Mesendoderm (in vitro differentiated cells): ENCODE data around the gene TTC39A.

Experiments
- DNase-seq: peaks from one replicate; pipeline ENCODE4 v3.0.0; 2013
- H2AK5ac ChIP-seq: 2 replicates; pipeline ENCODE4 v1.6.1; 2013; ENCODE audit warnings: low read length, inconsistent platforms
- H2BK120ac ChIP-seq: 2 replicates; pipeline ENCODE4 v1.6.1; 2013; ENCODE audit warnings: low read depth, mild to moderate bottlenecking, low read length, moderate library complexity, mixed read lengths
- H2BK15ac ChIP-seq: replicated peaks from 2 replicates; pipeline ENCODE4 v1.6.1; 2013; ENCODE audit warnings: low read depth, mild to moderate bottlenecking, moderate library complexity
- H2BK5ac ChIP-seq: 2 replicates; pipeline ENCODE4 v1.6.1; 2013; ENCODE audit warnings: low read length, inconsistent platforms
- H3K18ac ChIP-seq: 2 replicates; pipeline ENCODE4 v1.6.1; 2013; ENCODE audit warnings: mild to moderate bottlenecking, low read length, mixed read lengths
- H3K23ac ChIP-seq: one replicate; pipeline ENCODE4 v1.6.1; 2013; ENCODE audit warnings: low read length
- H3K27ac ChIP-seq: 2 replicates; pipeline ENCODE4 v1.5.1; 2013; ENCODE audit warnings: low read depth, mild to moderate bottlenecking, inconsistent platforms, low read length, moderate library complexity
- H3K27me3 ChIP-seq: 2 replicates; pipeline ENCODE4 v1.6.1; 2013; ENCODE audit warnings: low read length, control low read depth, mild to moderate bottlenecking, inconsistent platforms; ENCODE audit not compliant: insufficient read depth, poor library complexity
- H3K36me3 ChIP-seq: 2 replicates; pipeline ENCODE4 v1.6.1; 2013; ENCODE audit warnings: low read length, inconsistent platforms; ENCODE audit not compliant: control insufficient read depth, insufficient read depth
- H3K4ac ChIP-seq: one replicate; pipeline ENCODE4 v1.6.1; 2013; ENCODE audit warnings: low read depth, mild to moderate bottlenecking, low read length, moderate library complexity
- H3K4me1 ChIP-seq: 2 replicates; pipeline ENCODE4 v1.6.1; 2013; ENCODE audit warnings: low read depth, low read length, inconsistent platforms; ENCODE audit not compliant: control insufficient read depth
- H3K4me2 ChIP-seq: 2 replicates; pipeline ENCODE4 v1.6.1; 2013; ENCODE audit warnings: low read length
- H3K4me3 ChIP-seq: 2 replicates; pipeline ENCODE4 v1.5.1; 2013; ENCODE audit warnings: mild to moderate bottlenecking, low read length
- H3K56ac ChIP-seq: one replicate; pipeline ENCODE4 v1.6.1; 2013; ENCODE audit warnings: low read length
- H3K79me1 ChIP-seq: 2 replicates; pipeline ENCODE4 v1.6.1; 2013; ENCODE audit warnings: low read length, inconsistent platforms
- H3K79me2 ChIP-seq: 2 replicates; pipeline ENCODE4 v1.6.1; 2013; ENCODE audit warnings: mild to moderate bottlenecking, low read length; ENCODE audit not compliant: control insufficient read depth, insufficient read depth
- H3K9ac ChIP-seq: 2 replicates; pipeline ENCODE4 v1.6.1; 2013; ENCODE audit warnings: low read length, inconsistent platforms
- H4K5ac ChIP-seq: one replicate; pipeline ENCODE4 v1.6.1; 2013; ENCODE audit warnings: low read length
- H4K8ac ChIP-seq: one replicate; pipeline ENCODE4 v1.6.1; 2013; ENCODE audit warnings: low read depth, mild to moderate bottlenecking, control low read depth, low read length, moderate library complexity
- WGBS: extraction: QIAGEN DNeasy Blood & Tissue Kit; methylation state at CpG from one replicate; pipeline ENCODE4 v1.1.7; 2013; ENCODE audit warnings: low lambda C conversion rate, missing lambda C conversion rate; ENCODE audit not compliant: insufficient coverage; ENCODE audit errors: extremely low coverage; 5-methylcytosine and 5-hydroxymethylcytosine counted together

The TTC39A gene

GRCh38 chr1:51344276-51344601, 13.9 kb upstream of the TTC39A start:
- no peaks in the 10 kb centered on the region for H3K79me2 ChIP-seq
- H3K79me1 ChIP-seq, result no peaks in the 10 kb centered on the region
- no peak overlapping the region for H2BK120ac ChIP-seq
- peaks cover 1% of the 10 kb centered on the region for H3K4me1 ChIP-seq
- H2BK5ac ChIP-seq, result no peak overlapping the region
- H2BK15ac ChIP-seq, result no peak overlapping the region
- no peaks in the 10 kb centered on the region for H3K36me3 ChIP-seq
- peak overlapping the region; percentile 85 for H3K56ac ChIP-seq
- no peak overlapping the region for H4K8ac ChIP-seq
- no CpG with 5 or more reads among the region's 7 CpGs for WGBS
- H3K27ac ChIP-seq, result no peak overlapping the region
- no peak overlapping the region for H3K23ac ChIP-seq
- no peak overlapping the region for H3K4me3 ChIP-seq
- no peak overlapping the region for H3K4ac ChIP-seq
- DNase-seq, result no peak
- H3K18ac ChIP-seq, result no peak overlapping the region
- H3K27me3 ChIP-seq, result no peaks in the 10 kb centered on the region
- peak overlapping the region; percentile 81 for H3K4me2 ChIP-seq
- no peak overlapping the region for H2AK5ac ChIP-seq
- peak overlapping the region; percentile 67 for H3K9ac ChIP-seq
- no peak overlapping the region for H4K5ac ChIP-seq

- H3K27me3 ChIP-seq, result no peaks in the 10 kb centered on the region
- no peak overlapping the region for H2BK120ac ChIP-seq
- peaks cover 1% of the 10 kb centered on the region for H3K4me1 ChIP-seq
- H3K4ac ChIP-seq, result no peak overlapping the region
- no peak for DNase-seq
- H3K27ac ChIP-seq, result no peak overlapping the region
- no peak overlapping the region for H3K4me2 ChIP-seq
- no peak overlapping the region for H2BK5ac ChIP-seq
- no peak overlapping the region for H3K9ac ChIP-seq
- H3K4me3 ChIP-seq, result no peak overlapping the region
- no peaks in the 10 kb centered on the region for H3K79me1 ChIP-seq
- WGBS, result no CpG with 5 or more reads among the region's 3 CpGs
- H2AK5ac ChIP-seq, result no peak overlapping the region
- no peaks in the 10 kb centered on the region for H3K36me3 ChIP-seq
- no peaks in the 10 kb centered on the region for H3K79me2 ChIP-seq
- no peak overlapping the region for H4K8ac ChIP-seq
- no peak overlapping the region for H2BK15ac ChIP-seq
- H3K23ac ChIP-seq, result no peak overlapping the region
- no peak overlapping the region for H3K18ac ChIP-seq
- no peak overlapping the region for H3K56ac ChIP-seq
- H4K5ac ChIP-seq, result no peak overlapping the region
Observed at GRCh38 chr1:51343624-51344023, 13.3 kb upstream of the TTC39A start.

- Histone ChIP-seq H4K8ac (no peak overlapping the region), H2BK15ac (no peak overlapping the region), H3K56ac (no peak overlapping the region), H3K27ac (no peak overlapping the region), H4K5ac (no peak overlapping the region), H3K4me2 (no peak overlapping the region), H3K4me3 (no peak overlapping the region), H3K79me2 (no peaks in the 10 kb centered on the region), H3K4ac (no peak overlapping the region), H3K79me1 (no peaks in the 10 kb centered on the region), H2AK5ac (no peak overlapping the region), H2BK5ac (no peak overlapping the region), H3K4me1 (peaks cover 1% of the 10 kb centered on the region), H3K27me3 (no peaks in the 10 kb centered on the region), H3K18ac (no peak overlapping the region), H3K9ac (no peak overlapping the region), H2BK120ac (no peak overlapping the region), H3K23ac (no peak overlapping the region), H3K36me3 (no peaks in the 10 kb centered on the region)
- no CpG with 5 or more reads among the region's 9 CpGs for WGBS
- no peak for DNase-seq
Observed at GRCh38 chr1:51342591-51343206, 12.3 kb upstream of the TTC39A start.

GRCh38 chr1:51341876-51342496, 11.6 kb upstream of the TTC39A start:
- Histone ChIP-seq H3K4me2 (no peak overlapping the region), H3K36me3 (no peaks in the 10 kb centered on the region), H3K9ac (no peak overlapping the region), H3K4ac (no peak overlapping the region), H2BK15ac (no peak overlapping the region), H3K4me3 (no peak overlapping the region), H3K4me1 (peaks cover 1% of the 10 kb centered on the region), H3K18ac (no peak overlapping the region), H3K23ac (no peak overlapping the region), H2BK120ac (no peak overlapping the region), H3K27ac (no peak overlapping the region), H4K8ac (no peak overlapping the region), H3K79me2 (no peaks in the 10 kb centered on the region), H3K56ac (no peak overlapping the region), H2AK5ac (no peak overlapping the region), H3K79me1 (no peaks in the 10 kb centered on the region), H3K27me3 (no peaks in the 10 kb centered on the region), H2BK5ac (no peak overlapping the region), H4K5ac (no peak overlapping the region)
- no CpG with 5 or more reads among the region's 4 CpGs for WGBS
- peak; percentile 64 for DNase-seq

DNA sequence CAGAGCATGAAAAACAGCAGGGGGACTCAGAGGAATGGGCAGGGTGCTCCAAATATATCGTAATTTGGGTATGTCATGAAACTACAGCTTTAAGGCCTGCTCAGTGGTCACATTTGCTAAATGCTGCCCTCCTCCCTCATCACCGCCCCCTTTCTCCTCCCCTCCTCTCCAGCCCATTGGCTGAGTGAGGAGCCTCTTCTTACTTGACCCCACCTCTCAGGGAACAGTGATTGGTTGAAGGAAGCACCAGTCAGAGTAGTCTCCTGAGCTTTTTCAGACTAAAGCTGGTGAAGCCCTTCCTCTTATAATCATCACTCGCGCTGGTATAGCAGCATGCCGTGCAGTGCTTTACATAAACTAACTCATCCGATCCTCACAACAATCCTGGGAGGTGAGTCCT, 10.0 kb upstream of the TTC39A start:
- no peak overlapping the region for H2BK5ac ChIP-seq
- H3K4ac ChIP-seq, result no peak overlapping the region
- H4K8ac ChIP-seq, result no peak overlapping the region
- no peak overlapping the region for H3K4me3 ChIP-seq
- no peak overlapping the region for H3K9ac ChIP-seq
- H2AK5ac ChIP-seq, result no peak overlapping the region
- H3K56ac ChIP-seq, result no peak overlapping the region
- no peak overlapping the region for H3K27ac ChIP-seq
- H3K4me1 ChIP-seq, result peaks cover 1% of the 10 kb centered on the region
- no peak overlapping the region for H3K4me2 ChIP-seq
- H2BK120ac ChIP-seq, result no peak overlapping the region
- no peaks in the 10 kb centered on the region for H3K79me2 ChIP-seq
- no peaks in the 10 kb centered on the region for H3K36me3 ChIP-seq
- no peaks in the 10 kb centered on the region for H3K27me3 ChIP-seq
- H2BK15ac ChIP-seq, result no peak overlapping the region
- DNase-seq, result peak; percentile 29
- no peaks in the 10 kb centered on the region for H3K79me1 ChIP-seq
- no peak overlapping the region for H3K23ac ChIP-seq
- H3K18ac ChIP-seq, result no peak overlapping the region
- WGBS, result no CpG with 5 or more reads among the region's 6 CpGs
- H4K5ac ChIP-seq, result no peak overlapping the region

DNA sequence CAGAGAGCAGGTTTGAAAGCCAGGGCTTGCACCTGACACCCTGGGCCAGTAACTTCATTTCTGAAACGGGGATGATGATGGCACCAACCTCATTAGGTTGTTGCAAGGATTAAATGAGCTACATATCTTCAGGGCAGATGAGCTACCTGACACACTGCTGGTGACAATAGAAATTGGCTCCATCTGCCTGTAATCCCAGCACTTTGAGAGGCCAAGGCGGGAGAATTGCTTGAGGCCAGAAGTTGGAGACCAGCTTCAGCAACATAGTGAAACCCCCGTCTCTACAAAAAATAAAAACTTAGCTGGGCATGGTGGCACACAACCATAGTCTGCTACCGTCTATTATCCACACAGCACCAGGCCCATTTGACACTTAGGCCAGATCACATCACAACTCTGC, 6.3 kb upstream of the TTC39A start:
- no peak overlapping the region for H3K4me2 ChIP-seq
- no peak overlapping the region for H2AK5ac ChIP-seq
- no peak overlapping the region for H3K9ac ChIP-seq
- H3K18ac ChIP-seq, result no peak overlapping the region
- no peak overlapping the region for H2BK120ac ChIP-seq
- H3K27ac ChIP-seq, result no peak overlapping the region
- H4K8ac ChIP-seq, result no peak overlapping the region
- no peaks in the 10 kb centered on the region for H3K36me3 ChIP-seq
- no peak overlapping the region for H3K23ac ChIP-seq
- no peak overlapping the region for H3K4me3 ChIP-seq
- no peaks in the 10 kb centered on the region for H3K27me3 ChIP-seq
- H3K79me1 ChIP-seq, result no peaks in the 10 kb centered on the region
- no peaks in the 10 kb centered on the region for H3K79me2 ChIP-seq
- no peak for DNase-seq
- WGBS, result no CpG with 5 or more reads among the region's 4 CpGs
- no peak overlapping the region for H2BK15ac ChIP-seq
- no peak overlapping the region for H3K4ac ChIP-seq
- H2BK5ac ChIP-seq, result no peak overlapping the region
- no peak overlapping the region for H3K56ac ChIP-seq
- H4K5ac ChIP-seq, result no peak overlapping the region
- no peaks in the 10 kb centered on the region for H3K4me1 ChIP-seq
